HG03095 (cell line): ENCODE data around the gene EEFSEC.

Experiments
- ATAC-seq: cut with Tn5 transposase; IDR thresholded peaks from one replicate; pipeline ENCODE4 v1.9.1; 2021; ENCODE audit warnings: moderate library complexity; ENCODE audit not compliant: unreplicated experiment

Gene EEFSEC

GRCh38 chr3:128180913-128181312 is 27.6 kb downstream of the EEFSEC start:
- ATAC-seq, result no peak

DNA sequence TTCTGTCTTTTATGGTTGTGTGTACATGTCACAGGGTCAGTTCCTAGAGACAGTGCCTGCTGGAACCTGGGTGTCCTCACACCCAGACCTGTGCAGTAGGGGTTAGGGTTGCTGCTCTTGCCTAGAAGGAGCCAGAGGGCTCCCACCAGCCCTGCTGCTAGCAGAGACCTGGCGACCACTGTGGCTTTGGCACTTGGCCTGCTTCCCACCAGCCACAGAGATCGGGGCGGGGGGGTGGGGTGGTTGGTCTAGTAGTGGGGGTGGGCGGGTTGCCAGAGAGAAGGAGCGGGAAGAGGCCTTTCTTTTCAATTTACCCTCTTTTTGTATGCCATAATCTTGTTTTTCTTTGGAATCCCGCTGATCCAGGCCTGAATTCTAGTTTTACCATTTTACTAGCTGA is 29.4 kb downstream of the EEFSEC start:
- no peak for ATAC-seq

DNA sequence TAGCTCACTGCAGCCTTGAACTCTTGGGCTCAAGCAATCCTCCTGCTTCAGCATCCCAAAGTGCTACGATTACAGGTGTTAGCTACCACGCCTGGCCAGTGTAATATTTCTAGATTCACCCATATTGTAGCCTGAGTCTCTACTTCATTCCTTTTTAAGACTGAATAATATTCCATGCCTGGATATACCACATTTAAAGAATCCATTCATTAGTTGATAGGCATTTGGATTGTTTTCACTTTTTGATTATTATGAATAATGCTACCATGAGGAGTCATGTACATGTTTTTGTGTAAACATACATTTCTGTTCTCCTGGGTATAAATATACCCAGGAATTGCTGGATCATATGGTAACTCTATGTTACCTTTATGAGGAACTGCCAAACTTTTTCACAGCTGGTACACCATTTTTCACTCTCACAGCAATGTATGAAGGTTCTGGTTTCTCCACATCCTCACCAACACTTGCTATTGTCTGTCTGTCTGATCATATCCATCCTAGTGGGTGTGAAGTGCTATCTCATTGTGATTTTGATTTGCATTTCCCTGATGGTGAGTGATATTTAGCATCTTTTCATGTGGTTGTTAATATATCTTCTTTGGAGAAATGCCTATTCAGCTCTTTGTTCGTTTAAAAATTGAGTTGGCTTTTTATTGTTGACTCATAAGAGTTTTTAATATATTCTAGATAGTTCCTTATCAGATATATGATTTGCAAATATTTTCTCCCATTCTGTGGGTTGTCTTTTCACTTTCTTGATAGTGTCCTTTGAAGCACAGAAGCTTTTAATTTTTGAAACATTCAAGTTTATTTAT is 32.6 kb downstream of the EEFSEC start:
- ATAC-seq, result no peak

DNA sequence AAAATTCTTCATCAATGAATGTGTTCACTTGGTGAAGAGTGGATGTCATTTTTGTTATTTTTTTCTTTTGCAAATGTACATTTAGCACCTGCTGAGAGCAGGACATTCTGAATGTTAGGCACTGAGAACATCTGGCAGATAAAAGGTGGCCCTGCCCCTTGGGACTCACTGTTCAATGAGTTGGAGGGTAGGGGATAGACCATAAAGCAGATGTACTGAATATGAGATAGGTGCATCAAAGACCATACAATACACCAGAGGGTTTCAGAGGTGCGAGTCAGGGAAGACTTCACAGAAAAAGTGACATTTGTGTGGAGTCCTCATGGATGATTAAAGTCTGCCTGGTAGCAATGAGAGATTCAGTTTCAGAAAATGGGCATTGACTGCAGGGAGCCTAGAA is 34.2 kb downstream of the EEFSEC start:
- ATAC-seq, result no peak

- no peak for ATAC-seq
Measured at GRCh38 chr3:128188326-128188725, 35.0 kb downstream of the EEFSEC start.

DNA sequence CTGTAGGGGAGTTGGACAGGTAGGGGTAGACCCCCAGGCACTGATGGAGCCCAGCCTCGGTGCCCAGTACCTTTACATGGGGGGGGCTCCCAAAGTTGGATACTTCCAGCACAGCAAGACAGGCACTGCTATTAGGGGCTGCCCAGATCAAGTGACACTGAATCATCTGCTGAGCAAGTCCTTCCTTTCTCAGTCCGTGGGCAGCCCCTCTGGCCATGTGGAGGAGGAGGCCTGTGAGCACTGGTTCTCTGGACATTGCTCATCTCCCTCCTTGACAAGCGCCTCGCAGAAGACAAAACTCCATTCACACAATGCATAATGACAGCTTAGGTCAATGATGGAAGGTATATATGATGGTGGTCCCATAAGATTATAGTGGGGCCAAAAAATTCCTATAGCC is 35.7 kb downstream of the EEFSEC start:
- no peak for ATAC-seq

DNA sequence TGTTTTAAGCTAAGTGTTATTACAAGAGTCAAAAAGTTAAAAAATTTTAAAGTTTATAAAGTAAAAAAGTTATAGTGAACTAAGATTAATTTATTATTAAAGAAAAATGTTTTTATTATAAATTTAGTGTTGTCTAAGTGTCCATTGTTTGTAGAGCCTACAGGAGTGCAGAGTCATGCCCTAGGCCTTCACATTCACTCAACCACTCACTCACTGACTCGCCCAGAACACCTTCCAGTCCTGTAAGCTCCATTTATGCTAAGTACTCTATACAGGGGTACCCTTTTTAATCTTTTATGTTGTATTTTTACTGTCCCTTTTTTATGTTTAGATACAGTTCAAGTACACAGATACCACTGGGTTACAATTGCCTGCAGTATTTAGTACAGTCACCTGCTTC is 37.2 kb downstream of the EEFSEC start:
- no peak for ATAC-seq

DNA sequence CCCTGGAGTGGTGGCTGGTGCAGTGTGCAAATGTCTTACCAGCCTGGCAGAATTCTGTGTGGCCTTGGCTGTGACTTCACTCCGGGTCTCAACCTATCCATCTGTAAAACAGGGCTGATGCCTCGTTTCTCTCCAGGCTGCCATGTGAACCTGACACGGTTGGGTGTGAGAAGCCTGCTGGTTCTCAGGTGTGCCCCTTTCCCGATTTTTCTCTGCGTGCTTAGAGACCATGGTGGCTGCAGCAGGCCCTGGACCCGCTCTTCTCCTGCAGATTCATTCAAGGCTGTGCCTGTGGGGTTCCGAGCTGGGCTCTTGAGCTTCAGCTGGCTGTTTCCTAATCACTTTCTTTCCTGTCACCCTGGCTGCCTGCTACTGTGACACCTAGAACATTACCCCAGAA is 38.9 kb downstream of the EEFSEC start:
- no peak for ATAC-seq

DNA sequence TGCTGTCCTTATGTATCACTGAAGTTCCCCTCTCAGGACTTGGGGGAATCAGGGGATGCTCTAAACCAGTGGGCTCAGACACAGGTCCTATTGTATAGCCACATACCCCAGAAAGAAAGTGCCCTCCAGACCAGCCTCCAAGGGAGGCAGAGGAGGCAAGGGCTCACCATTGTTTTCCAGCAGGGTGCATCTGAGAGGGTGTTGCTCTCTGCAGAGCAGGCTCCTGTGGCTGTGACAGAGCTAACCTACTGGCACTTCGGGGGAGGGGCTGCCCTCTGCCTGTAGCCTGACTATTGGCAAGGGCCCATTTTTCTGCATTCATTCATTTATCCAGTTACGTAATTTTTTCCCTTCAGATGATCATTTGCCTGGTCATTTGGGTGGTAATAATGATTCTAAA is 39.9 kb downstream of the EEFSEC start:
- no peak for ATAC-seq

- no peak for ATAC-seq
Measured at GRCh38 chr3:128194843-128195242, 41.6 kb downstream of the EEFSEC start.

GRCh38 chr3:128195369-128195768 is 42.1 kb downstream of the EEFSEC start:
- ATAC-seq, result no peak

GRCh38 chr3:128195802-128196201 is 42.5 kb downstream of the EEFSEC start:
- no peak for ATAC-seq

GRCh38 chr3:128196647-128197046 is 43.4 kb downstream of the EEFSEC start:
- no peak for ATAC-seq

GRCh38 chr3:128197855-128198254 is 44.6 kb downstream of the EEFSEC start:
- ATAC-seq, result no peak

- ATAC-seq, result no peak
Measured at GRCh38 chr3:128198313-128198712, 45.0 kb downstream of the EEFSEC start.

DNA sequence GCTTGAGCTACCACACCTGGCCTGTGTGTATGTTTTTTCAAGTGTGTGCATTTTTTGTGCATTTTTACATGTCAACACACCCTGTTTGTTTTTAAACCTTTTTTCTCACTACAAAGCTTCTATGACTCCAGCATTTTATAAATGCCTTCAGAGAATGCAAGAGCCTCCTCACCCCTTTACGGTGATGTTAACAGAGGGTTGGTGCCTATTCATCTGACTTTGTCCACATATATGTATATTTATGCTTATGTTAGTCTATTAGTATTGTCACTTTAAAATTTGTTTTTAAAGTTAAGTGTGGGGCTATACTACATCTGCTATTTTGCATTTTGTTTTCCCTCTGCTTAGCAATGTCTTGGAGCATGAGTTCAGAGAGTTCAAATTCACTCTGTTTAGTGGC is 45.8 kb downstream of the EEFSEC start:
- no peak for ATAC-seq

DNA sequence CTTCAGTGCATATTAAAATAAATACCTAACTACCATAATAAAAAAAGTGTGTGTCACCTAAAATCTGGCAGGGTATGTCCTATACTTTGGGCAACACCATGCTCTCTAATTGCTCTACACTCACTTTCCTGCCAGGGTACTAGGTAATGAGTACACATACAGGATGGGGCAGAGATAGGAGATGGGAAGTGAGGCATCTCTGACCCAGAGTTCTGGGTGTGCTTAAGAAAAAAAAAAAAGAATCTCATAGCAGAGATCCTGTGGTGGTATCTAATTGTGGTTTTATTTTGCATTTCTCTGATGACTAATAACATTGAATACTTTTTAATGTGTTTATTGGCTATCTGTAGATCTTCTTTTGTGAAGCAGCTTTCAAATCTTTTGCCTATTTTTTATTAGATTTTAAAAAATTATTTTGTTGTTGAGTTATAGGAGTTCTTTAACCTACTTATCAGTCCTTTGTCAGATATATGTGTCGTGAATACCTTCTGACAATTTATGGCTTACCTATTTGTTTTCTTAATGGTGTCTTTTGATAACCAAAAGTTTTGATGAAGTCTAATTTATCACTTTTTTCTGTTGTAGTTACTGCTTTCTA is 48.0 kb downstream of the EEFSEC start:
- no peak for ATAC-seq

DNA sequence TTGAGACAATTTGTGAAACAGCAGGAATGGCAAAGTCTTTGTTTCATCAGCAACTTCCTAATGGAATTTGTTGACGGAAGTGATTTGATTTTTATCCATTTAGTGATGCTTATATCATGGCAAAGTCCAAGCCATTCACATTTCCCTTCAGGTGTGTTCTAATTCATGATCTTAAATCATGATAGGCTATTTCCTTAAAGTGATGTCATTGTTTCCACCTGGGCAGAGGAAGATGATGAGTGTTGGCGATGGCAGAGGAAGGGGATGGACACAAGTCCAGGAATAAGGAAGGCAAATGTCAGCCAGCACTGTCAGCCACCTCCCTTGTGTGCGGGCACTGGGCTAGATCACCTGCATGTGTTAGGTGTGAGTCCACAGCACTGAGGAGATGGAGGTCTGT is 49.9 kb downstream of the EEFSEC start:
- ATAC-seq, result no peak

DNA sequence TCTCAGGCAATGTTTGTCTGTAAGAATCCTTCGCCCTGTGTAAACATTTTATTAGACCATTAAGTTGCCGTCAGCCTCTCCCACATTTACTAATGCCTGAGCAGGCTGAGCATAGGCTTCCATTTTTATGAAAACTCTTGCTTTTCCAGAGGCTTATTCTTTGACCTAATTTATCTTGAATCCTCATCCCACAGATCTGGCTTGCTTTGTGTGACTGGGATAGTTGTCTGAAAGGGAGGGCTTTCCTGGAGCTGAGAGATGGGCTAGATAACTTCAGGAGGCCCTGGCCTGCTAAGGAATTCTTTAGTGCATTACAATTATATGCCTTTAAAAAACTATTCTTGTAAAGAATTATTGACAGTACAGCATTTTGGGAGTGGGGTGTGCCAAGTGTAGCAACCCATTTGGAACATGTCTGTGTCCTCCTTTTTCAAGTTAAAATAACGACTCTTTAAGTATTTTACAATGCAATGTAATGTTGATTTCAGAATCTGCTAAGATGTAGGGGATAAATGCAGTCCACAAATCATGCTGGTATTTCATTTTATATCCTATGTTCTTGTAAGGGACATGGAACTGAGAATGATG is 52.4 kb downstream of the EEFSEC start:
- no peak for ATAC-seq

DNA sequence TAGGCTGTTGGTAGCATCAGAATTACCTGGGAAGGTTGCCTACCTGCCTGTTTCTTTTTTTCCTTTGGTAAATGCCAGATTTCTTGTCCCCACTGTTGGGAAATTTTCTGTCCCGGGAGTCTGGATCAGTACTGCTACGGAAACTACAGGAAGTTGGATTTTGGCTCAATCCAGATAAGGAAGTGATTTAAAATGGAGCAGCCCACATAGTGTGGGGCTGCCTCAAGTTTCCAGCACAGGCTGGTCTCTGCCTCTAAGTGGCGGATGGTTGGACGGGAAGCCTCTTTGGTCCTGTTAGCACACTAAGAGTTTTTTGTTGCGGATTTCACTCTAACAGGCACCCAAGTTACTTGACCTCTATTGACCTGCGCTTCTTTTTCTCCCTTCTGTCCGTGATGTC is 54.7 kb downstream of the EEFSEC start:
- ATAC-seq, result no peak

DNA sequence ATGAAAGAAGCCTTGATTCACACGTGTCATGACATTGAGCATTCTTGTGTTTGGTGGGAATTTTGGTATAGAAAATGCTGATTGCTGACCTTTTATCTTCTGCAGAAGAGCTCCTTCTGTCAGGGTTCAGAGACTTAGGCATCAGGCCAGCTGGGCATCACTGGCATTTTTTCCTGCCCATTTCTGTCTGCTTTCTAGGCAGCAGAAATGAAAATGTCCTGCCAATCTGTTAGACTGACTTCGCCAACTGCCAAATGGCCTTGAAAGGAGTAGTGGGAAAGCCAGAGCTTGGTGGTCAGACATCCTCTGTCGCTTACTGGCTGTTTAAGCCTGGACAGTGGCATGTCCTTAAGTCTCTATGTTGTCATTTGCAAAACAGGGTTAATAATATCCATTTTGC is 57.4 kb downstream of the EEFSEC start:
- ATAC-seq, result no peak

- ATAC-seq, result no peak
Measured at GRCh38 chr3:128214056-128214455, 60.8 kb downstream of the EEFSEC start.
